Endothelial cell of umbilical vein (primary cell): ENCODE results near the gene ADGRD1. TPM values are rescaled to one million over a fixed set of nuclear protein-coding genes. Genes with fewer than 3 reads are reported as not detected.

ENCODE experiments used
- BruUV-seq: library from RNA; stranded (reverse); fragments of 400-500 nt; replicated peaks from 2 replicates; lab custom pipeline; 2021; lab: Mats Ljungman, UMichigan
- CTCF ChIA-PET: fragments of 300-600, 350-600 bp; sonication (Branson Sonifier 250); formaldehyde crosslinking; loops from one replicate; lab custom pipeline; 2021; ENCODE audit warnings: antibody characterized with exemption, inconsistent platforms; lab: Charles Lee
- POLR2A ChIA-PET: fragments of 300-600, 350-600 bp; sonication (Branson Sonifier 250); formaldehyde crosslinking; loops from one replicate; lab custom pipeline; 2021; ENCODE audit warnings: antibody characterized with exemption, inconsistent platforms; lab: Charles Lee
- DNase-seq: peaks from one replicate; pipeline ENCODE4 v3.0.0-alpha.2; 2011; ENCODE audit warnings: low read depth, low spot score
- FAIRE-seq: peaks from 2 replicates; lab custom pipeline; 2011; peaks lifted over from hg19 to GRCh38; lab: Jason Lieb, UNC
- H2AFZ ChIP-seq: 2 replicates; pipeline ENCODE4 v1.6.0; 2012; ENCODE audit warnings: low read depth, low read length, control low read depth, inconsistent platforms
- H3K27ac ChIP-seq: 2 replicates; pipeline ENCODE4 v1.5.1; 2011; ENCODE audit warnings: low read depth, mild to moderate bottlenecking, control low read depth, low read length, moderate library complexity; ENCODE audit not compliant: insufficient read depth
- H3K27me3 ChIP-seq, 2 experiments: 2 replicates each; pipeline versions ENCODE4 v1.6.0 to v1.6.1; 2011; ENCODE audit warnings: low read length in 2 of 2, mixed read lengths in 1 of 2; ENCODE audit not compliant: control insufficient read depth in 2 of 2, insufficient read depth in 2 of 2
- H3K36me3 ChIP-seq, 2 experiments: 2 replicates in 1 of 2; 3 replicates in 1 of 2; pipeline ENCODE4 v1.5.1; 2011; ENCODE audit warnings: low read length in 2 of 2, mild to moderate bottlenecking in 1 of 2, moderate library complexity in 1 of 2; ENCODE audit not compliant: control insufficient read depth in 2 of 2, insufficient read depth in 2 of 2; ENCODE audit errors: extremely low read depth in 1 of 2
- H3K4me1 ChIP-seq: 3 replicates; pipeline ENCODE4 v1.5.1; 2011; ENCODE audit warnings: mild to moderate bottlenecking, low read length; ENCODE audit not compliant: control insufficient read depth, insufficient read depth; ENCODE audit errors: extremely low read depth
- H3K4me2 ChIP-seq: 2 replicates; pipeline ENCODE4 v1.6.1; 2011; ENCODE audit warnings: low read length, control low read depth, mixed read lengths; ENCODE audit not compliant: insufficient read depth
- H3K4me3 ChIP-seq, 3 experiments: fragments of 200-600 bp in 1 of 3; sonication (generic), shearing (Covaris generic) in 1 of 3; replicated peaks in 1 of 3; 2 replicates each; pipeline ENCODE4 v1.5.1; 2011 to 2016; ENCODE audit warnings: control low read depth in 3 of 3, low read length in 3 of 3, mild to moderate bottlenecking in 2 of 3, inconsistent platforms in 1 of 3, low read depth in 1 of 3, moderate library complexity in 1 of 3; ENCODE audit not compliant: insufficient read depth in 1 of 3
- H3K79me2 ChIP-seq: 2 replicates; pipeline ENCODE4 v1.6.0; 2012; ENCODE audit warnings: low read length, inconsistent platforms; ENCODE audit not compliant: control insufficient read depth, insufficient read depth
- H3K9ac ChIP-seq: replicated peaks from 2 replicates; pipeline ENCODE3; 2011; ENCODE audit warnings: low read length, control low read depth; ENCODE audit not compliant: insufficient read depth; ENCODE audit errors: extremely low read depth
- H3K9me1 ChIP-seq: replicated peaks from 3 replicates; pipeline ENCODE4 v1.6.0; 2011; ENCODE audit warnings: mild to moderate bottlenecking, low read length; ENCODE audit not compliant: control insufficient read depth, insufficient read depth; ENCODE audit errors: extremely low read depth
- H3K9me3 ChIP-seq: replicated peaks from 2 replicates; pipeline ENCODE4 v1.5.1; 2012; ENCODE audit warnings: low read length, inconsistent platforms; ENCODE audit not compliant: control insufficient read depth, insufficient read depth
- H4K20me1 ChIP-seq: replicated peaks from 2 replicates; pipeline ENCODE3; 2011; ENCODE audit warnings: mild to moderate bottlenecking, low read length; ENCODE audit not compliant: control insufficient read depth, insufficient read depth; ENCODE audit errors: extremely low read depth
- CTCF ChIP-seq, 2 donors: IDR thresholded peaks; 1 replicate in 1 of 2; 2 replicates in 1 of 2; pipeline ENCODE4 v1.5.1; 2011; ENCODE audit warnings: low read length in 2 of 2, mild to moderate bottlenecking in 2 of 2, moderate library complexity in 2 of 2, control low read depth in 1 of 2, inconsistent platforms in 1 of 2, low read depth in 1 of 2; ENCODE audit not compliant: insufficient read depth in 1 of 2; ENCODE audit errors: extremely low read depth in 1 of 2
- FOS ChIP-seq: IDR thresholded peaks from 2 replicates; pipeline ENCODE4 v1.6.1; 2011; ENCODE audit warnings: mild to moderate bottlenecking, low read length, moderate library complexity, borderline replicate concordance; ENCODE audit not compliant: insufficient read depth
- GATA2 ChIP-seq: IDR thresholded peaks from 2 replicates; pipeline ENCODE4 v1.7.0; 2011; ENCODE audit warnings: low read depth, mild to moderate bottlenecking, moderate library complexity, mixed read lengths, low read length; ENCODE audit not compliant: insufficient read length, insufficient read depth
- MAX ChIP-seq: IDR thresholded peaks from 2 replicates; pipeline ENCODE4 v1.6.1; 2011; ENCODE audit not compliant: insufficient read depth, insufficient read length
- POLR2A ChIP-seq: IDR thresholded peaks from 2 replicates; pipeline ENCODE4 v1.6.1; 2012; ENCODE audit warnings: low read depth, mild to moderate bottlenecking, control low read depth, low read length
- POLR2AphosphoS5 ChIP-seq: IDR thresholded peaks from 2 replicates; pipeline ENCODE4 v1.6.1; 2012; ENCODE audit warnings: low read depth, mild to moderate bottlenecking, control low read depth, low read length, moderate library complexity; ENCODE audit not compliant: insufficient read depth
- dilution Hi-C: fragments of 300-500 bp; cut with MboI; formaldehyde crosslinking; loops from one replicate; pipeline ENCODE4 v1.15.0; 2019; ENCODE audit warnings: low sequenced_read_pairs; ENCODE audit not compliant: extremely low pct_ligation_motif_present
- intact Hi-C: fragments of 100-400 bp; cut with micrococcal nuclease; formaldehyde crosslinking; loops from one replicate; pipeline ENCODE4 v1.10.0; 2022
- polyA plus RNA-seq, 4 experiments: library from polyadenylated mRNA; depleted of rRNA in 3 of 4; stranded (reverse) in 3 of 4; unstranded in 1 of 4; fragments of >200 nt; gene quantifications; 2 replicates each; pipeline versions ENCODE4 v1.2.1 to v1.2.3, GENCODE V29; 2011 to 2012; ENCODE audit warnings: missing spikeins in 1 of 4
- total RNA-seq: library from RNA; stranded (reverse); gene quantifications from 2 replicates; pipeline ENCODE4 v1.2.3, GENCODE V29; 2021

Gene ADGRD1
- total and polyA plus RNA-seq, 2 donors (not counting 3 experiments of a cell fraction or from before 2014, with no cell fraction given): 0.07 TPM; not detected in 1

GRCh38 chr12:131151558-131152345 is 198.0 kb downstream of the ADGRD1 start:
- POLR2A ChIA-PET: no interaction called here
- no TSS peak for BruUV-seq
- no peaks in the 10 kb centered on the region for H3K36me3 ChIP-seq

More at GRCh38 chr12:131151558-131152345, 198.0 kb downstream of the ADGRD1 start:
- dilution Hi-C loops (no loop called here), intact Hi-C loops (no loop called here)
- Histone ChIP-seq H3K4me2 (no peak overlapping the region), H3K9ac (no peak overlapping the region), H3K27ac (no peak overlapping the region), H3K27me3 (no peaks in the 10 kb centered on the region), H4K20me1 (no peaks in the 10 kb centered on the region), H3K79me2 (no peaks in the 10 kb centered on the region), H2AFZ (no peak overlapping the region), H3K9me1 (no peaks in the 10 kb centered on the region), H3K4me1 (no peaks in the 10 kb centered on the region), H3K9me3 (no peaks in the 10 kb centered on the region), H3K4me3 (no peak overlapping the region)
- CTCF ChIA-PET: no interaction called here
- TF ChIP-seq POLR2AphosphoS5 (no peak), POLR2A (no peak), CTCF (IDR thresholded peaks at IDR 0.05; ENCODE audit: extremely low read depth in 1 of 2, insufficient read depth in 1 of 2, low read depth in 1 of 2, low read length in 2 of 2) (no peak), GATA2 (no peak), MAX (no peak), FOS (no peak)
- no peak for DNase-seq
- FAIRE-seq: no peak
